HG03457 (cell line): ENCODE measurements around the gene FMNL3.
"Not testable (repeated sequence)": the region's sequence is repeated elsewhere in the genome, so short reads cannot be mapped to it uniquely, and the experiment has no call there.

ENCODE experiments used
- ATAC-seq: cut with Tn5 transposase; IDR thresholded peaks from one replicate; pipeline ENCODE4 v1.9.1; 2021; ENCODE audit warnings: moderate number of reproducible peaks; ENCODE audit not compliant: unreplicated experiment

FMNL3 gene

DNA sequence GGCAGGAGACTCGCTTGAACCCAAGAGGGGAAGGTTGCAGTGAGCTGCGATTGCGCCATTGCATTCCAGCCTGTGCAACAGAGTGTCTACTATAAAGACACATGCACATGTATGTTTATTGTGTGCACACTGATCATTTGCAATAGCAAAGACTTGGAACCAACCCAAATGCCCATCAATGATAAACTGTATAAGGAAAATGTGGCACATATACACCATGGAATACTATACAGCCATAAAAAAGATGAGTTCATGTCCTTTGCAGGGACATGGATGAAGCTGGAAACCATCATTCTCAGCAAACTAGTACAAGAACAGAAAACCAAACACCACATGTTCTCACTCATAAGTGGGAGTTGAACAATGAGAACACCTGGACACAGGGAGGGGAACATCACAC, 6.7 kb upstream of the FMNL3 start:
- not testable (repeated sequence) for ATAC-seq

DNA sequence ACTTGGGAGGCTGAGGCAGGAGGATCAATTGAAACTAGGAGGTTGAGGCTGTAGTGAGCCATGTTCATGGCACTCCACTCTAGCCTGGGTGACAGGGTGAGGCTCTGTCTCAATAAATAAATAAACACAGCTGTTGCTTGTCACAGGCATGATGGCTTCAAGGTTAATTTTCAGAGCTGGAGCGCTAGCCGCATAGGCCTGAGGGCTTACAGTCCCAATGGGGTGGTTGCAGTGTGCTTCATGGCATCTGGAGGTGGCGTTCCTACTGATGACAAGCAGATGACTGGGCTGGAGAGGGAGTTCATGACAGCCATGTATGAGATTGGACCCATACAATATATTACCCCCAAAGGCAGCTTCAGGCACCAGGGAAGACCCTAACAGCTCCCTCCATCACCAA, 1.6 kb upstream of the FMNL3 start:
- ATAC-seq = no peak

DNA sequence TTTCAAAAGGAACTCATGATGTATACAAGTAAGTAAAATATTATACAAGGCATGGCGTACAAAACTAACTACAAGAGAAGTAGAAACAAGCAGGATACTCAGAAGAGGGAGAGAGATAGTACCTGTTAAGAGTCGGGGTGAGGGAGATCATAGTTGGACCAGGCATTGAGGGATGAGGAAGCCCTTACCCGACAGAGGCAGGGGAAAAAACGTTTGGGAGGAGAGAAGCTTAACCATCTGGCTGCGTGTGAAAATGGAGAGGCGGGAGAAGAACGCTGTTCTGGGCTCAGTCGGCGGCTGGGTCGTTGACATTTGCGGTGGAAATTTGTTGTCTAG, 575 bp upstream of the FMNL3 start:
- ATAC-seq = no peak

DNA sequence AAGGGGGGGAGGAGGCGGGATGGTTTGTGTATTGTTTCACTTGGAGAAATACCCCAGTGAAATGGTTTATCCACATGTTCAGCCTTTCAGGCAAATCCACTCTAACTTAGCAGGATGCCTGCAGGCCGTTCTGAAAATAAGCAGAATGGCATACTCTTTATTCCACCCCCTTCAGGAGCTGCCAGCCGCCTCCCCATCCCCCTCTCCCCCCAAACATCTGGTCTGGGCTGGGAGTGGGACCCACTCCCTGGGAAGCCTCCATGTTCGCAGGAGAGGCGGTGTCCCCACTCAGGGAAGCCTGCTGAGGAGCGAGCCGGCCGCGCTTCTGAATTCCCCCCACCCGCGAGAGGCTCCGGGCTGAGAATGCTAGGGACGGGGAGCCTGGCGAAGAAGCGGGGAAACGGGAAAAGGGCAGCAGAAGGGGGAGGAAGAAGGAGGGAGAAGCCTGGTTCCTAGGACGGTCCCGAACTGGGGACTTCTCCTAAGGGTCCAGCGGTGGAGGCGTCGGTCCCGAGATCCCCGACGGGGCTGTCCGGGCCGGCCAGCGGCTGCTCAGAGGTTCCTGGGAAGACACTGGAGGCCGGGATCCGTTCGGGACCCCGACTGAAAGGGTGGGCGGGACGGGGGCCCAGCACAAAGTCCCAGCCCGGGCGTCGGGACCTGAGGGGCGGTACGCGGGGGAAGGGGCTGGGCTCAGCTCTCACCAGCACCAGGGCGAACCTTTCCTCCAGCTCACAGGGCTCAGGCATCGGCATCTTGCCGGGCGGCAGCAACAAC, 666 bp downstream of the FMNL3 start:
- peak; percentile 6 for ATAC-seq

DNA sequence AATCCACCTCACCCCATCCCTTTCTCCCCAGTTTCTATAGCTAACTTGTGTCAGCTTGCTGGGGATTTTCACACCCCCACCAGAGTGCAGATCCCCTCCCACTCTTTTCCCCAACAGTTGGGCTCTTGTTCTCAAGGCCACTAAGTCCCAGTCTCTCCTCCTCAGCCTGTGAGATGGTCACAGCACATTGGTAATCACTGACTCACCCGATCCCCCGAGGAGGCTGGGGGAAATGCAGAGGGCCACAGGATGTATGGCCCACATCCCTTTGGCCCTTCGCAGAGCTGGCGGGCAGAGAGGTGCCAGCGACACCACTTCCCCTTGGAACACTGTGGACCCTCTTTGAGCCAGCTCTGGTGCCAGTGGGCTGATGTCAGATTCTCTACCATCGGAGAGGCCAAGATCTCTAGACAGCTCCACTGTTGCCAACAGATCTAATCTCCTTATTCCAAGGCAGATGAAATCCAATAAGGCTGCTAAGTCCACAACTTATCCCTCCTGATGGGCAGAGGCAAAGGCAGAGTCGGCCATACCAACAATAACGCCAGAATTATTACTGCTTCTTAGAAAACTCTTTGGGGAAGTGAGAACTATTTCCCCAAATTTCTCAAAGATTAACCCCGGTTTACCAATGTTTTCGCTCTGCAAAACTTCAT, 1.6 kb downstream of the FMNL3 start:
- no peak for ATAC-seq

DNA sequence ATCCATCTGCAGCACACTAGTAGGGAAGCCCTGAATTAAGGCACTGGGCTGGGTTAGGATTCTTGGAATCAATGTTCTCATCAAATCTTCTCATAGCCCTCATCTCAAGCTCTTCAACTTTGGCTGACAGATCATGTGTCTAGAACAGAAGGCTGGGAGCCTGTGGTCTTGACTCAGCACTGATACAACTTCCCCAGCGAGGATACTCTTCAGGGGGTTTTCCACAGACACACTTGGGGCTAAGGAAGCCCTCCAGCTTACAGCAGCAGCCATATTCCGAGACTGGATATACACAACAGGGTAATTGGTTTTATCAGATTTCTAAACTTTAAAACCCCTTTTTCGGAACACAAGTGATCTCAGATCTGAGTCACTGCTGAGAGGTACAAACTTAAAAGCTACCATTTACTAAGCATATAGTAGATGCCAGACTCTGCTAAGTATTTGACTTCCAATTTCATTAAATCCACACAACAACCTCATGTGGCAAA, 3.5 kb downstream of the FMNL3 start:
- no peak for ATAC-seq

DNA sequence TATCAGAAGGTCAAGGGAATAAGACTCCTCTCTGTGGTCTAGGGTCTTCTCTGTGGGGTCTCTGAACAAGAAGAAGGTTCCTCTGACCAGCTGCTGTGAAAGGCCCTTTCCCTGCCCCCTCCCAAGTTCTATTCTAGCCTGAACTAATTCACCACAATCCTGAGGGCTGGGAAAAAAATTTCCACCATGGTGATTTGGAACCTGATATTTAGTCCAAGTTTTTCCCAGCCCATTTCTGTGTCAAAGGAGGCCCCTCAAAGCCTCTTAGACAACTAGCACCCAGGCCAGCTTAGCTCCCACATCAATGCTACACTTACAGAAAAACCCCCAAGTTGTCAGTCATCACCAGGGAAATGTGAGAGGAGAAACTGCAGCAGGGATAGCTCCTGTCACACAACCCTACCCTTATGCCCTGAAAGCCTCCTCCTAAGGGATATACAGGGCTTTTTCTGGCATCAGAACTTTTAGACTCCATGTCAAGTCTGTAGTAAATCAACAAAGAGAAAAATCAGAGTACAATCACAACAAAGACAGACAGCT, 4.5 kb downstream of the FMNL3 start:
- ATAC-seq = no peak

DNA sequence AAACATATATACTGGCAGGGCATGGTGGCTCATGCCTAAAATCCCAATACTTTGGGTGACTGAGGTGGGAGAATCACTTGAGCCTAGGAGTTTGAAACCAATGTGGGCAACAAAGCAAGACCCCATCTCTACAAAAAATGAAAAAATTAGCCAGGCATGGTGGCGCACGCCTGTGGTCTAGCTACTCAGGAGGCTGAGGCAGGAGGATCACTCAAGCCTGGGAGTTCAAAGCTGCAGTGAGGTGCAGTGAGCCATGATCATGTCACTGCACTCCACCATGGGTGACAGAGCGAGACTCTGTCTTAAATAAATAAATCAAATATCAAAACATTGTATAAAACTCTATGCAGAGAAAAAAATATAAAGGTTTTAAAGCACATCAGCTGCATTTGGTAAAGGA, 5.2 kb downstream of the FMNL3 start:
- no peak for ATAC-seq

DNA sequence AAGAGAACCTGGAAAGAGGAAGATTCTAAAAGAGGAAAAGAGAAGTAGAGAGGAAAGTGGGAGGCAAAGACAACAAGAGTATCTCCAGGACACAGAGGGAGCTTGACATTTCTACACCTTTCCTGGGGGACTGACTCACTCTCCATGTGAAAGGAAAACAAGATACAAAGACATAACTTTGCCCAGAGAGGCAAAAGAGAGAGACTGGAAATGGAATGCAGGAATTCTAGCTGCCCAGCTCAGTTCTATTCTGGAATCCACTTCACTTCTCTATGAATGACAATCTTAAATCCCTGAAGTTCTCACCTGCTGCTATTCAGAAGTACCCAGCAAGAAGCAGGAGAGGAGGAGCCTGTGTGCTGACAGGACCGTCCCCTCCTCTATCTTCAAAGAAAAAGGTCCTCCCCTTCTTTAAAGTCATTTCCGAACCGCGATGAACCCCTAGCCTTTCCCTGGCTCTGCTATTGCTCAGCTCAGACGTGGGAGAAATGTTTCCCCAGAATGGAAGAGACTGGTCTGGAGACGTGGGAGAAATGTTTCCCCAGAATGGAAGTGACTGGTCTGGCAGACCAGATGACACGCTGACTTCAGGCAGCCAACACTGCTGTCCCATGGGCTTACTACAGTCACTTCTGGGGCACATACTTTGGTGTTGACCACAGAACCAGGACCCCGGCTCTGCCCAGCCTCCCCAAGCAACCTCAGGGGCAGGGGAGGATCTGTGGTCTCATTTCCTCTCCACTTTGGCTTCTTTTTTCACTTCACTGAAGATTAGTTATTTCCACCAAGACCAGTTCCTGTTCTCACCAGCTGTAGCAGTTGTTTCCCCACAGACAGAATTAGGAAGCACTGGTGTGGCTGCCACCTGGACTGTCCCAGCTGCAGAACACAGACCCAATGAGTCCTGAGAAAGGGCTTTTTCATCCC, 8.3 kb downstream of the FMNL3 start:
- ATAC-seq = peak; percentile 71

DNA sequence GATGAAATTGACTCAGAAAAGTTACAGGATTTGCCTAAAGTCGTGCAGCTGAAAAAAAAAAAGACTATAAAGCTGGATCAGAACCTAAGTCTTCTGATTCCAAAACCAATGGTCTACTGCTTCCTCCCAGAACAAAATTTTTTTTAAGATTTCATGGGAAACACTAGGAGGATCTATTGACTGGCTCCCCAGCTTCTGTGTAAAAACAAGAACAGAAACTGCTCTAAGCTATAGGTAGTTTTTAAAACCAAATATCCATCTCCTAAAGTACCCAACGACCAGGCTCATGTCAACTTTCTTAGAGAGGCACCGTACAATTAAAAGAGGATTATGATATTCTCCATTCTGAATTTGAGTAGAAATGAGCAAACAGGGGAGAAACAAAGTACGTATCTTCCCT, 9.4 kb downstream of the FMNL3 start:
- no peak for ATAC-seq

DNA sequence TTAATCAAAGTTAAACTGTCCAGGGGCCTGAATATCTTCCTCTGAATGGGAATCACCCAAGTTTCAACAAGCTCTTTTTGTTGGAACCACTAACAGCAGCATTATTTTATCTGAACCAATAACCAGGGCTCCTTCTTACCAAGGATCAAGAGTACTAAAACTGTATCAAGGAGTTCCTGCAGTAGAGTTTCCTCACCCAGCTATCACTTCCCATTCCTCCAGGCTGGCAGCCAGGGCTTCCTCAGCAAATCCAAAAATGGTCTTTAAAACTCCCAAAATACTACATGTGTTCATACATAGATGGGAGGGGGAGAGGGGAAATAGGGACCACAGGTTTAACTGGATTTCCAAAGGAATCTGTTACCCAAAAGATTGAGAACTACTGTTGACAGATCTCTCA, 10.5 kb downstream of the FMNL3 start:
- ATAC-seq = no peak

DNA sequence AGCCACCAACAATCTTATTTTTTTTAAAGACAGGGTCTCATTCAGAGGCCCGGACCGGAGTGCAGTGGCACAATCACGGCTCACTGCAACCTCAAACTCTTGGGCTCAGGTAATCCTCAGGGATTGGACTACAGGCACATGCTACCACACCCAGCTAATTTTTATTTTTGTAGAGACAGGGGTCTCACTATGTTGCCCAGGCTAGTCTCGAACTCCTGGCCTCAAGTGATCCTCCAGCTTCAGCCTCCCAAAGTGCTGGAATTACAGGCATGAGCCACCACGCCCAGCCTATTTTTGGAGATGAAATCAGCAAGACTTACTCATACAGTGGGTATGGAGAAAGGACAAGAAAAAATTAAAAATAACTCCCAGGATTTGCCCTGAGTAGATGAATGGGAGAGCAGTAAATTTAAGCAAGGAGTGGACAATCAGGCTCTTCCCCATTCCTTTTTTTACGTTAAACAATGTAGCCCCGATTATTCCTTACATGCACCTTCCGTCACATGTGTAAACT, 13.2 kb downstream of the FMNL3 start:
- no peak for ATAC-seq

DNA sequence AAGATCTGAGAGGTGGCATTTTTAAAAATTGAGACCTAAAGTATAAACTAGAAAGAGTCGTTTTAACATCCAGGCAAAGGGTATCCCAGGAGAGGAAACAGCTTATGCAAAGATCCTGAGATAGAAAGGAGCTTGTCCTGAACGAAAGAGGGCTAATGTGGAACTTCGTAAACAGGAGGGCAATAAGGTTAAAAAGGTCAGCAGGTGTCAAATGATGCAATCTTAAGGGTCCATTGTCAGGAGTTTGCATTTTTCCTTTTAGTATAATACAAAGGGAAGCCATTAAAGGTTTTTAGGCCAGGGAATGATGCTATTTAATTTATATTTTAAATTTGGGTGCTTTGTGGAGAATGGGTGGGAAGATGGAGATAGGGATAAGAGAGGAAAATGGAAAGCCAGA, 14.4 kb downstream of the FMNL3 start:
- no peak for ATAC-seq

DNA sequence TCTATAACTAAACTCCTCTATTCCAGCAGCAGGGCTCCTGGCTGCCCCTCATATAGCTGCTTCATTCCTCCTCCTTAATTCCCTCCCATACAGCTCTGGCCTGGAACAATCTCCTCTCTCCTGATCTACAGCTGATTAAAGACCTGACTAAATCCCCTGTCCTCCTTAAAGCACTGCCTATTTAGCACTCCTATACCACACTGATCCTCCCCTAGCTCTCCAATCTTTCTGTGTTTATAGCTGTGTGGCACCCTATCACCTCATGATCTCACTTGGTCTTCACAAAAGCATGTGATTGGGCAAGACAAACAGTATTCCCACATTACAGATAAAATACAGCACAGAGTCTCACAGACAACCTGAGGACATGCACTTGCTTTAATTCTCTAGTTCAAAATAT, 17.4 kb downstream of the FMNL3 start:
- no peak for ATAC-seq

DNA sequence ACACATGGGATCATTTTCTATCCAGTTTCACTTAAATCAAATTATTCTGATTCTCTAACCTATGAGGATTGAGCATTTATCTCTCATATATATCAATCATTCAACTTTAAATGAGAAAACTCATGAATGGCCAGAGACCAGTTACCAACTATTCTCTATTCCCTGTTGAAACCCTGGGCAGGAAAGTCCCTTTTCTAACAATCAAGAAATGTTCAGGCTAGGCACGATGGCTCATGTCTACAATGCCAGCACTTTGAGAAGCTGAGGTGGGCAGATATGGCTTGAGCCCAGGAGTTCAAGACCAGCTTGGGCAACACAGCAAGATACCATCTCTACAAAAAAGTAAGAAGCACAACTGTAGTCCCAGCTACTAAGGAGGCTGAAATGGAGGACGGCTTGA, 18.0 kb downstream of the FMNL3 start:
- ATAC-seq = no peak

DNA sequence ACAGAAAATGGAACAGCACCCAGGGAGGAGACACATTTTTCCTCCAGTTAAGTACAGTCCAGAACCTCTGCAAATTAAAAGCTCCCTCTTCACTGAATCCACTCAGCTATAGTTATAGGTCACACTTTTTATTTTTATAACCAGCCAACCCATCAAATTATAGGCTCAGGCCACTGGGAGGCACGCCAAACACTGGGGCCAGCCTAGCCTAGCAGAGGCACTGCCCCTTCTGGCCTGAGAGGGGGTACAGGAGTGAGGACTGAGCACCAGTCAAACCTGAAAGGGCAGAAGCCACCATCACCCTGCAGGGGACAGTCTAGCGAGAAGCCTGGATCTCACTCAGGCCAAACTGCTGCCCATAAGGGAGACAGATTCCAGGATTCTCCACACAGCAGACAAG, 19.3 kb downstream of the FMNL3 start:
- no peak for ATAC-seq

DNA sequence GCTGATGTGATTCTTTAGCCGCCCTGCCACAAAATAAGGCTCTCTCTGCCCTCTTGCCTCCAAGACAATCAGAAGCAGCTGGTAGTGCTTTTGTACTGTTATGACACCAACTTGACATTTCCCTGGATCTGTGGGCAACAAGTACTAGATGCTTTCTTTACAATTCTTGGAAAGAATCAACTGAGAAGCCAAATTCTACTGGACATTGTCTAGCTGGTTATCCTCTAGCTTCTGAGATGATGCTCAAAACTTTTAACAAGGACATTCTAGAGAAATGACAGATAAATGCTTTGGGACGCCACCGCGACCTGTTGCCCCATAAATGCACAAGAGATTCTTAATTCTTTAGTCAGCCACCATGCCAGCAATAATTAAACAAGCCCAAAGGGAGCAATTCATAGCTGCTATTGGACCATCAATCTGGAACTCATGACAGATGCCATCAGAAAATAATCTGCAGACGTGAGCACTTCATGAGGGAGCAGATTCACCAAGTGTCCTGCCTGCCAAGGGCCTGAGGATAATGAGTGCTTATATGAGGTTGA, 22.8 kb downstream of the FMNL3 start:
- ATAC-seq = no peak

DNA sequence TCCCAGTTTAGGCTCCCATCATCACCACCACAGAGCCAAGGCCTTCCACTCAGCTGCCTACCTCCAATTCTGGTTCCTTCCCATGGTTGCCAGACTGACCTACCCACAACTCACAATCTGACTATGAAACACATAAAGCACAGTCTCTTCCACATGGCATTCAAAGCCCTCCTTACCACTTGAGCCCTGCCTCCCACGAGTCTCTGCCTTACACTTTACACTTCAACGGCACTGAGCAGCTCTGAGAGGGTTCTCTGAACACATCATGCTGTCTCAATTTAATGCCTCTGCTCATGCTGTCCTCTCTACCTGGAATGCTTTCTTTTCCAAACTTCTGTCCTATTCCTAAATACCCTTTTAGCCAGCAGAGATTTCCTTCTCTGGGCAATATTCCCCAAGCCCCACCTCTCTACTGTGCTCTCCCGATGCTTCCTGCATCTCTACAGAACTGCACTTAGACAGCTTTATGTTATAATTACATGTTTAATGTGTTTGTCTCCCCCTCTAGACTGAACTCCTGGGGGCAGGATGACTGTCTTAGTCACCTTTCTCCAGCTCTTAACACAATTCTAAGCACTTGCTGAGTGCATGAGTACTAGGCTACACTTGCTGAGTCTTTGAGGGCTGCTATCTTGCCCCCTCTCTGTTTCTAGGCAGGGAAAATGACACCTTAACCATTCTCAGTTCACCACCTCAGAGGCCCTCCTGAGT, 23.5 kb downstream of the FMNL3 start:
- ATAC-seq = no peak

DNA sequence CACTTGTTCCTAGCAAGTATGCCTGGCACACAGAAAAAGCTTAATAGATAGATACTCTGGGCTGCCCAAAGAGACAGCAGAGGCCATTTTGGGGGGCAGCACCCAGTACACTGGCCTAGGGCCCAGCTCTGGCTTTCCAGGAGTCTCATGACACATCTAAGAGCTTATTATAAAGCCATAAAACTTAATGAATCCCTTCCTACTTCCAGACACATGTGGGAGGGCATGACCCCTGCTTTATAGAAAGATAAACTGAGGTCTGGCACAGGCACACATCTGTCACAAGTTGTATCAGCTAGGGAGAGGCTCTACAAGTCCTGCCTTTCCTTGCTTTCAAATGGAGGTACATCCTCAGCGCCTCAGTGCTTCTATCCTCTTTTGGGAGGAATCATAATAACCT, 27.1 kb downstream of the FMNL3 start:
- no peak for ATAC-seq

DNA sequence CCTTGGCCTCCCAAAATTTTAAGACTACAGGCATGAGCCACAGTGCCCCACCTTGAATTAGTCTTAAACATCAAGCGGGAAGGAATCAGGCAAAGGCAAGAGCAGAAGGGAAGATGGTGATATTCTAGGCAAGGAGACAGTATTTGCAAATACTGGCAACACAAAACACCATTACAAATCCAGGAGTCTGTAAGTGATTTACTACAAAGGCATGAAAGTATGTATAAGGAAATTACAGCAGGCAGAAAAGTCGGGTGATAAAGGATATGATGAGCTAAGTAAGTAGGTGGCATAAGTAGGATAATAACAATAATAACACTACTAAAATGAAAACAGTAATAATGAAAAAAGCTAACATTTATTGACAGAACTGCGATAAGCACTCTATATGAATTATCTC, 28.5 kb downstream of the FMNL3 start:
- ATAC-seq = no peak
